HepG2 (cell line): Measurements from ENCODE around the gene RHOD. TPM values are rescaled to one million over a fixed set of nuclear protein-coding genes. Genes with fewer than 3 reads are reported as not detected.

ENCODE experiments used
- DMAP1 ChIP-seq: IDR thresholded peaks from 2 replicates; pipeline ENCODE4 v1.6.1; 2016
- HNRNPLL ChIP-seq: fragments of 200-400 bp; formaldehyde crosslinking; IDR thresholded peaks from 2 replicates; pipeline ENCODE4 v1.6.1; 2017; ENCODE audit warnings: mild to moderate bottlenecking, low read depth, low read length; ENCODE audit not compliant: poor library complexity, severe bottlenecking
- KLF12 ChIP-seq: sonication (generic); formaldehyde crosslinking; IDR thresholded peaks from 2 replicates; pipeline ENCODE4 v1.4.0; 2020; ENCODE audit warnings: missing genetic modification reagents, borderline replicate concordance
- KLF6 ChIP-seq: IDR thresholded peaks from 2 replicates; pipeline ENCODE4 v1.8.0; 2016; ENCODE audit warnings: missing biosample characterization, missing genetic modification reagents
- LCORL ChIP-seq, 2 experiments: fragments of 450-650 bp in 1 of 2; sonication (generic) in 1 of 2; formaldehyde crosslinking in 1 of 2; IDR thresholded peaks; 2 replicates each; pipeline versions ENCODE4 v1.5.0 to v1.6.1; 2017 to 2020; ENCODE audit warnings: antibody characterized with exemption in 1 of 2, missing genetic modification reagents in 1 of 2
- NR2F6 ChIP-seq, 2 experiments: IDR thresholded peaks; 2 replicates each; pipeline ENCODE4 v1.6.1; 2016; ENCODE audit warnings: antibody characterized with exemption in 1 of 2, mild to moderate bottlenecking in 1 of 2
- SP4 ChIP-seq: sonication (generic); formaldehyde crosslinking; IDR thresholded peaks from 2 replicates; pipeline ENCODE4 v1.8.1; 2023; ENCODE audit warnings: mild to moderate bottlenecking, missing genetic modification reagents
- ZNF180 ChIP-seq: sonication (generic); formaldehyde crosslinking; IDR thresholded peaks from 2 replicates; pipeline ENCODE4 v1.4.0; 2020; ENCODE audit warnings: low read depth, missing genetic modification reagents, borderline replicate concordance
- ZNF550 ChIP-seq: sonication (generic); formaldehyde crosslinking; IDR thresholded peaks from 2 replicates; pipeline ENCODE4 v1.4.0; 2020; ENCODE audit warnings: mild to moderate bottlenecking, missing genetic modification reagents, borderline replicate concordance
- ZNF607 ChIP-seq: sonication (generic); formaldehyde crosslinking; IDR thresholded peaks from 2 replicates; pipeline ENCODE4 v1.5.1; 2020; ENCODE audit warnings: missing genetic modification reagents, mild to moderate bottlenecking, borderline replicate concordance
- polyA plus RNA-seq, 8 experiments: library from polyadenylated mRNA; depleted of rRNA in 3 of 8; stranded (reverse) in 7 of 8; unstranded in 1 of 8; fragments of >200 nt; fragmentation: Illumina TruSeq in 4 of 8; extraction: Trizol in 4 of 8; gene quantifications; 2 replicates each; pipeline versions ENCODE4 v1.2.1 to v1.2.3, GENCODE V29; 2011 to 2016; ENCODE audit warnings: low read depth in 4 of 8, missing spikeins in 1 of 8, mixed read lengths in 1 of 8; ENCODE audit not compliant: insufficient read depth in 1 of 8
- total RNA-seq, 5 experiments: library from RNA; depleted of rRNA; stranded (reverse); fragments of >200 nt; fragmentation: Illumina TruSeq; extraction: Trizol; gene quantifications; 2 replicates each; pipeline ENCODE4 v1.2.3, GENCODE V29; 2016; ENCODE audit warnings: low read depth in 1 of 5
- TF ChIP-seq, protein P1 (sequence below): sonication (generic); formaldehyde crosslinking; IDR thresholded peaks from 2 replicates; pipeline ENCODE4 v1.4.0; 2020; ENCODE audit warnings: missing genetic modification reagents, borderline replicate concordance
- TF ChIP-seq, protein P2 (sequence below): sonication (generic); formaldehyde crosslinking; IDR thresholded peaks from 2 replicates; pipeline ENCODE4 v1.4.0; 2020; ENCODE audit warnings: missing genetic modification reagents
- TF ChIP-seq, protein P3 (sequence below): IDR thresholded peaks from 2 replicates; pipeline ENCODE4 v1.6.1; 2016; ENCODE audit warnings: low read depth, borderline replicate concordance
- TF ChIP-seq, protein P4 (sequence below): sonication (generic); formaldehyde crosslinking; conservative IDR thresholded peaks from 2 replicates; pipeline ENCODE4 v1.4.0; 2020; ENCODE audit warnings: missing genetic modification reagents
- TF ChIP-seq, protein P5 (sequence below): sonication (generic); formaldehyde crosslinking; IDR thresholded peaks from 2 replicates; pipeline ENCODE4 v1.4.0; 2020; ENCODE audit warnings: missing genetic modification reagents
- TF ChIP-seq, protein P6 (sequence below): IDR thresholded peaks from 2 replicates; pipeline ENCODE4 v1.6.1; 2016
- TF ChIP-seq, protein P7 (sequence below): IDR thresholded peaks from 2 replicates; pipeline ENCODE4 v1.6.1; 2012; ENCODE audit warnings: low read depth, low read length, improper control_type of control experiment
- TF ChIP-seq, protein P8 (sequence below): sonication (generic); formaldehyde crosslinking; IDR thresholded peaks from 2 replicates; pipeline ENCODE4 v1.4.0; 2020; ENCODE audit warnings: missing genetic modification reagents; ENCODE audit errors: not compliant biosample characterization

Gene RHOD
- total and polyA plus RNA-seq, 2 of the 13 experiments (the other 11 are each of a cell fraction or from before 2014, with no cell fraction given), result 0.27 to 0.98 TPM

DNA sequence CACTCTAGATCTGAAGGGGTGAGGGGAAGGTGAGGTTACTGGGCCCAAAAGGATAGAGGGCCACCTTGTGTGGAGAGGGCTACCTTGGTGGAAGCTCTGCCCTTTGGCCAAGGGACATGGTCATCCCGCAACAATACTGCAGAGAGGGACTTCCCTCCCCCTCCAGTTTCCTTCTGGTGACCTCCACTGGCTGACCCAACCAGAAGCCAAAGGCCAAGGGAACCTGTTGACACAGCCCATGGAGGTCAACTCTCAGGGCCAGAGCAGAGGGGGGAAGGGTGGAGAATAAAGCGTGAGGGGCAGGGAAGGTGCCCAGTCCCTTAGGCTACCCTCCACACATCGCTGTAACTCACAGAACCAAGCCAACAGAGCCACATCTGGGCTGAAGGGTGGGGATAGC lies 15.0 kb upstream of the RHOD start (continued):
- TF ChIP-seq ZNF607 (CRISPR knock-in tag) (no peak), SP4 (CRISPR knock-in tag) (no peak), ZNF550 (CRISPR knock-in tag) (no peak), DMAP1 (no peak), LCORL (IDR thresholded peaks at IDR 0.05) (no peak), LCORL (CRISPR knock-in tag; IDR thresholded peaks at IDR 0.05) (peak; percentile 82; the same call in 1 of the 2 replicates), KLF12 (CRISPR knock-in tag) (no peak), NR2F6 (IDR thresholded peaks at IDR 0.05) (peak; percentile 99), NR2F6 (CRISPR knock-in tag; IDR thresholded peaks at IDR 0.05) (peak; percentile 98), HNRNPLL (no peak), ZNF180 (CRISPR knock-in tag) (no peak), KLF6 (no peak)
- TF ChIP-seq, protein P1, sequence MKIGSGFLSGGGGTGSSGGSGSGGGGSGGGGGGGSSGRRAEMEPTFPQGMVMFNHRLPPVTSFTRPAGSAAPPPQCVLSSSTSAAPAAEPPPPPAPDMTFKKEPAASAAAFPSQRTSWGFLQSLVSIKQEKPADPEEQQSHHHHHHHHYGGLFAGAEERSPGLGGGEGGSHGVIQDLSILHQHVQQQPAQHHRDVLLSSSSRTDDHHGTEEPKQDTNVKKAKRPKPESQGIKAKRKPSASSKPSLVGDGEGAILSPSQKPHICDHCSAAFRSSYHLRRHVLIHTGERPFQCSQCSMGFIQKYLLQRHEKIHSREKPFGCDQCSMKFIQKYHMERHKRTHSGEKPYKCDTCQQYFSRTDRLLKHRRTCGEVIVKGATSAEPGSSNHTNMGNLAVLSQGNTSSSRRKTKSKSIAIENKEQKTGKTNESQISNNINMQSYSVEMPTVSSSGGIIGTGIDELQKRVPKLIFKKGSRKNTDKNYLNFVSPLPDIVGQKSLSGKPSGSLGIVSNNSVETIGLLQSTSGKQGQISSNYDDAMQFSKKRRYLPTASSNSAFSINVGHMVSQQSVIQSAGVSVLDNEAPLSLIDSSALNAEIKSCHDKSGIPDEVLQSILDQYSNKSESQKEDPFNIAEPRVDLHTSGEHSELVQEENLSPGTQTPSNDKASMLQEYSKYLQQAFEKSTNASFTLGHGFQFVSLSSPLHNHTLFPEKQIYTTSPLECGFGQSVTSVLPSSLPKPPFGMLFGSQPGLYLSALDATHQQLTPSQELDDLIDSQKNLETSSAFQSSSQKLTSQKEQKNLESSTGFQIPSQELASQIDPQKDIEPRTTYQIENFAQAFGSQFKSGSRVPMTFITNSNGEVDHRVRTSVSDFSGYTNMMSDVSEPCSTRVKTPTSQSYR, result peak; percentile 99
- TF ChIP-seq, protein P2, sequence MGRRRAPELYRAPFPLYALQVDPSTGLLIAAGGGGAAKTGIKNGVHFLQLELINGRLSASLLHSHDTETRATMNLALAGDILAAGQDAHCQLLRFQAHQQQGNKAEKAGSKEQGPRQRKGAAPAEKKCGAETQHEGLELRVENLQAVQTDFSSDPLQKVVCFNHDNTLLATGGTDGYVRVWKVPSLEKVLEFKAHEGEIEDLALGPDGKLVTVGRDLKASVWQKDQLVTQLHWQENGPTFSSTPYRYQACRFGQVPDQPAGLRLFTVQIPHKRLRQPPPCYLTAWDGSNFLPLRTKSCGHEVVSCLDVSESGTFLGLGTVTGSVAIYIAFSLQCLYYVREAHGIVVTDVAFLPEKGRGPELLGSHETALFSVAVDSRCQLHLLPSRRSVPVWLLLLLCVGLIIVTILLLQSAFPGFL (CRISPR knock-in tag), result no peak
- TF ChIP-seq, protein P3, sequence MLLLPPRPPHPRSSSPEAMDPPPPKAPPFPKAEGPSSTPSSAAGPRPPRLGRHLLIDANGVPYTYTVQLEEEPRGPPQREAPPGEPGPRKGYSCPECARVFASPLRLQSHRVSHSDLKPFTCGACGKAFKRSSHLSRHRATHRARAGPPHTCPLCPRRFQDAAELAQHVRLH (CRISPR knock-in tag), result no peak
- TF ChIP-seq, protein P4, sequence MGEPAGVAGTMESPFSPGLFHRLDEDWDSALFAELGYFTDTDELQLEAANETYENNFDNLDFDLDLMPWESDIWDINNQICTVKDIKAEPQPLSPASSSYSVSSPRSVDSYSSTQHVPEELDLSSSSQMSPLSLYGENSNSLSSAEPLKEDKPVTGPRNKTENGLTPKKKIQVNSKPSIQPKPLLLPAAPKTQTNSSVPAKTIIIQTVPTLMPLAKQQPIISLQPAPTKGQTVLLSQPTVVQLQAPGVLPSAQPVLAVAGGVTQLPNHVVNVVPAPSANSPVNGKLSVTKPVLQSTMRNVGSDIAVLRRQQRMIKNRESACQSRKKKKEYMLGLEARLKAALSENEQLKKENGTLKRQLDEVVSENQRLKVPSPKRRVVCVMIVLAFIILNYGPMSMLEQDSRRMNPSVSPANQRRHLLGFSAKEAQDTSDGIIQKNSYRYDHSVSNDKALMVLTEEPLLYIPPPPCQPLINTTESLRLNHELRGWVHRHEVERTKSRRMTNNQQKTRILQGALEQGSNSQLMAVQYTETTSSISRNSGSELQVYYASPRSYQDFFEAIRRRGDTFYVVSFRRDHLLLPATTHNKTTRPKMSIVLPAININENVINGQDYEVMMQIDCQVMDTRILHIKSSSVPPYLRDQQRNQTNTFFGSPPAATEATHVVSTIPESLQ (CRISPR knock-in tag), result no peak
- TF ChIP-seq, protein P5, sequence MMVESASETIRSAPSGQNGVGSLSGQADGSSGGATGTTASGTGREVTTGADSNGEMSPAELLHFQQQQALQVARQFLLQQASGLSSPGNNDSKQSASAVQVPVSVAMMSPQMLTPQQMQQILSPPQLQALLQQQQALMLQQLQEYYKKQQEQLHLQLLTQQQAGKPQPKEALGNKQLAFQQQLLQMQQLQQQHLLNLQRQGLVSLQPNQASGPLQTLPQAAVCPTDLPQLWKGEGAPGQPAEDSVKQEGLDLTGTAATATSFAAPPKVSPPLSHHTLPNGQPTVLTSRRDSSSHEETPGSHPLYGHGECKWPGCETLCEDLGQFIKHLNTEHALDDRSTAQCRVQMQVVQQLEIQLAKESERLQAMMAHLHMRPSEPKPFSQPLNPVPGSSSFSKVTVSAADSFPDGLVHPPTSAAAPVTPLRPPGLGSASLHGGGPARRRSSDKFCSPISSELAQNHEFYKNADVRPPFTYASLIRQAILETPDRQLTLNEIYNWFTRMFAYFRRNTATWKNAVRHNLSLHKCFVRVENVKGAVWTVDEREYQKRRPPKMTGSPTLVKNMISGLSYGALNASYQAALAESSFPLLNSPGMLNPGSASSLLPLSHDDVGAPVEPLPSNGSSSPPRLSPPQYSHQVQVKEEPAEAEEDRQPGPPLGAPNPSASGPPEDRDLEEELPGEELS, result peak; percentile 56; the same call in 1 of the 2 replicates
- TF ChIP-seq, protein P6, sequence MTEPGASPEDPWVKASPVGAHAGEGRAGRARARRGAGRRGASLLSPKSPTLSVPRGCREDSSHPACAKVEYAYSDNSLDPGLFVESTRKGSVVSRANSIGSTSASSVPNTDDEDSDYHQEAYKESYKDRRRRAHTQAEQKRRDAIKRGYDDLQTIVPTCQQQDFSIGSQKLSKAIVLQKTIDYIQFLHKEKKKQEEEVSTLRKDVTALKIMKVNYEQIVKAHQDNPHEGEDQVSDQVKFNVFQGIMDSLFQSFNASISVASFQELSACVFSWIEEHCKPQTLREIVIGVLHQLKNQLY (CRISPR knock-in tag), result no peak
- TF ChIP-seq, protein P7, sequence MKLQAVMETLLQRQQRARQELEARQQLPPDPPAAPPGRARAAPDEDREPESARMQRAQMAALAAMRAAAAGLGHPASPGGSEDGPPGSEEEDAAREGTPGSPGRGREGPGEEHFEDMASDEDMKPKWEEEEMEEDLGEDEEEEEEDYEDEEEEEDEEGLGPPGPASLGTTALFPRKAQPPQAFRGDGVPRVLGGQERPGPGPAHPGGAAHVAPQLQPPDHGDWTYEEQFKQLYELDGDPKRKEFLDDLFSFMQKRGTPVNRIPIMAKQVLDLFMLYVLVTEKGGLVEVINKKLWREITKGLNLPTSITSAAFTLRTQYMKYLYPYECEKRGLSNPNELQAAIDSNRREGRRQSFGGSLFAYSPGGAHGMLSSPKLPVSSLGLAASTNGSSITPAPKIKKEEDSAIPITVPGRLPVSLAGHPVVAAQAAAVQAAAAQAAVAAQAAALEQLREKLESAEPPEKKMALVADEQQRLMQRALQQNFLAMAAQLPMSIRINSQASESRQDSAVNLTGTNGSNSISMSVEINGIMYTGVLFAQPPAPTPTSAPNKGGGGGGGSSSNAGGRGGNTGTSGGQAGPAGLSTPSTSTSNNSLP, result no peak
- TF ChIP-seq, protein P8, sequence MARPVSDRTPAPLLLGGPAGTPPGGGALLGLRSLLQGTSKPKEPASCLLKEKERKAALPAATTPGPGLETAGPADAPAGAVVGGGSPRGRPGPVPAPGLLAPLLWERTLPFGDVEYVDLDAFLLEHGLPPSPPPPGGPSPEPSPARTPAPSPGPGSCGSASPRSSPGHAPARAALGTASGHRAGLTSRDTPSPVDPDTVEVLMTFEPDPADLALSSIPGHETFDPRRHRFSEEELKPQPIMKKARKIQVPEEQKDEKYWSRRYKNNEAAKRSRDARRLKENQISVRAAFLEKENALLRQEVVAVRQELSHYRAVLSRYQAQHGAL, result no peak
